Measurements from ENCODE around the gene NDC80. TPM values are rescaled to one million over a fixed set of nuclear protein-coding genes. Genes with fewer than 3 reads are reported as not detected.

NDC80 gene
- polyA plus RNA-seq, 1 donor from 2014 or later: 1.9 TPM

GRCh38 chr18:2555895-2556294, 15.5 kb upstream of the NDC80 start:
- H3K4me3 ChIP-seq (ENCODE audit: low read length): no peak overlapping the region
- no peaks in the 10 kb centered on the region for H3K9me2 ChIP-seq (ENCODE audit: insufficient read depth, low read length)
- no peak overlapping the region for H3K27ac ChIP-seq (ENCODE audit: low read length)
- no peak overlapping the region for H3K9ac ChIP-seq (ENCODE audit: low read length)
- H3K27me3 ChIP-seq (ENCODE audit: insufficient read depth, low read depth, low read length): no peaks in the 10 kb centered on the region
- H3K79me2 ChIP-seq (replicated peaks; ENCODE audit: insufficient read depth, low read length): no peaks in the 10 kb centered on the region
- no peak overlapping the region for H2AFZ ChIP-seq (ENCODE audit: low read depth, low read length)
- no peak overlapping the region for H3K4me2 ChIP-seq (ENCODE audit: low read length)
- TF ChIP-seq EP300 (conservative IDR thresholded peaks at IDR 0.05; ENCODE audit: poor library complexity, severe bottlenecking) (no peak), TAF1 (IDR thresholded peaks at IDR 0.05; ENCODE audit: low read depth) (no peak)
- no peaks in the 10 kb centered on the region for H3F3A ChIP-seq (ENCODE audit: insufficient read depth, low read length, poor library complexity, severe bottlenecking)
- no peaks in the 10 kb centered on the region for H3K36me3 ChIP-seq (ENCODE audit: insufficient read depth, low read length)
- no peaks in the 10 kb centered on the region for H4K20me1 ChIP-seq (ENCODE audit: insufficient read depth)
- H3K9me3 ChIP-seq (ENCODE audit: low read length): no peaks in the 10 kb centered on the region

DNA sequence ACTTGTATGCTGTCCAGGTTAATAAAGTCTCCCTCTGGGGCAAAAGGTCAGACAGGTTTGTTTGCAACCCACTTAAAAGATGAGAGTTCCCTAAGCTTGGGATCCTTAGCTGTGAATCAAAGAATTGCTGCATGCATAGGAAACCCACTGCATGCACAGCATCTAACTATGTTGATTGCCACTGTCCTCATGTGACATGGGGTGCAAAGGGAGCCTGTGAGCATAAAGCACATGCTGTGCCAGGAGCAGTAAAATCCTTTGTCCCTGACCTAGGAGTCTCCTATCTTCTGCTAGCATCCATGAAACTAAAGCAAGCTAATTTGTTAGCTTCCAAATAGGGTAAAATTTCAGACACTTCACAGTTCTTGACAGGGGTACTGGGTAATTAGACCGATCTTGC, 13.8 kb upstream of the NDC80 start:
- Histone ChIP-seq H4K20me1 (ENCODE audit: insufficient read depth) (no peaks in the 10 kb centered on the region), H2AFZ (ENCODE audit: low read depth, low read length) (no peak overlapping the region), H3K36me3 (ENCODE audit: insufficient read depth, low read length) (no peaks in the 10 kb centered on the region), H3K27ac (ENCODE audit: low read length) (no peak overlapping the region), H3K4me3 (ENCODE audit: low read length) (no peak overlapping the region), H3K4me2 (ENCODE audit: low read length) (no peak overlapping the region), H3K27me3 (ENCODE audit: insufficient read depth, low read depth, low read length) (no peaks in the 10 kb centered on the region), H3K9ac (ENCODE audit: low read length) (no peak overlapping the region), H3K9me2 (ENCODE audit: insufficient read depth, low read length) (no peaks in the 10 kb centered on the region), H3K79me2 (replicated peaks; ENCODE audit: insufficient read depth, low read length) (no peaks in the 10 kb centered on the region), H3K9me3 (ENCODE audit: low read length) (no peaks in the 10 kb centered on the region), H3F3A (ENCODE audit: insufficient read depth, low read length, poor library complexity, severe bottlenecking) (no peaks in the 10 kb centered on the region)
- no peak for TF ChIP-seq EZH2 (IDR thresholded peaks at IDR 0.05; ENCODE audit: borderline replicate concordance, insufficient read depth, low read length, poor library complexity, severe bottlenecking)
- TF ChIP-seq SMC3 (conservative IDR thresholded peaks at IDR 0.05; ENCODE audit: poor library complexity): no peak
- TF ChIP-seq, protein P1, sequence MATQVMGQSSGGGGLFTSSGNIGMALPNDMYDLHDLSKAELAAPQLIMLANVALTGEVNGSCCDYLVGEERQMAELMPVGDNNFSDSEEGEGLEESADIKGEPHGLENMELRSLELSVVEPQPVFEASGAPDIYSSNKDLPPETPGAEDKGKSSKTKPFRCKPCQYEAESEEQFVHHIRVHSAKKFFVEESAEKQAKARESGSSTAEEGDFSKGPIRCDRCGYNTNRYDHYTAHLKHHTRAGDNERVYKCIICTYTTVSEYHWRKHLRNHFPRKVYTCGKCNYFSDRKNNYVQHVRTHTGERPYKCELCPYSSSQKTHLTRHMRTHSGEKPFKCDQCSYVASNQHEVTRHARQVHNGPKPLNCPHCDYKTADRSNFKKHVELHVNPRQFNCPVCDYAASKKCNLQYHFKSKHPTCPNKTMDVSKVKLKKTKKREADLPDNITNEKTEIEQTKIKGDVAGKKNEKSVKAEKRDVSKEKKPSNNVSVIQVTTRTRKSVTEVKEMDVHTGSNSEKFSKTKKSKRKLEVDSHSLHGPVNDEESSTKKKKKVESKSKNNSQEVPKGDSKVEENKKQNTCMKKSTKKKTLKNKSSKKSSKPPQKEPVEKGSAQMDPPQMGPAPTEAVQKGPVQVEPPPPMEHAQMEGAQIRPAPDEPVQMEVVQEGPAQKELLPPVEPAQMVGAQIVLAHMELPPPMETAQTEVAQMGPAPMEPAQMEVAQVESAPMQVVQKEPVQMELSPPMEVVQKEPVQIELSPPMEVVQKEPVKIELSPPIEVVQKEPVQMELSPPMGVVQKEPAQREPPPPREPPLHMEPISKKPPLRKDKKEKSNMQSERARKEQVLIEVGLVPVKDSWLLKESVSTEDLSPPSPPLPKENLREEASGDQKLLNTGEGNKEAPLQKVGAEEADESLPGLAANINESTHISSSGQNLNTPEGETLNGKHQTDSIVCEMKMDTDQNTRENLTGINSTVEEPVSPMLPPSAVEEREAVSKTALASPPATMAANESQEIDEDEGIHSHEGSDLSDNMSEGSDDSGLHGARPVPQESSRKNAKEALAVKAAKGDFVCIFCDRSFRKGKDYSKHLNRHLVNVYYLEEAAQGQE (IDR thresholded peaks at IDR 0.05; ENCODE audit: borderline replicate concordance): no peak
- TF ChIP-seq TAF1 (IDR thresholded peaks at IDR 0.05; ENCODE audit: low read depth): no peak
- no peak for TF ChIP-seq RAD21 (conservative IDR thresholded peaks at IDR 0.05)
- no peak for TF ChIP-seq EP300 (conservative IDR thresholded peaks at IDR 0.05; ENCODE audit: poor library complexity, severe bottlenecking)
- TF ChIP-seq MXI1 (conservative IDR thresholded peaks at IDR 0.05; ENCODE audit: poor library complexity, severe bottlenecking): no peak
- no peak for TF ChIP-seq POLR2AphosphoS5 (IDR thresholded peaks at IDR 0.05)
- TF ChIP-seq, protein P2, sequence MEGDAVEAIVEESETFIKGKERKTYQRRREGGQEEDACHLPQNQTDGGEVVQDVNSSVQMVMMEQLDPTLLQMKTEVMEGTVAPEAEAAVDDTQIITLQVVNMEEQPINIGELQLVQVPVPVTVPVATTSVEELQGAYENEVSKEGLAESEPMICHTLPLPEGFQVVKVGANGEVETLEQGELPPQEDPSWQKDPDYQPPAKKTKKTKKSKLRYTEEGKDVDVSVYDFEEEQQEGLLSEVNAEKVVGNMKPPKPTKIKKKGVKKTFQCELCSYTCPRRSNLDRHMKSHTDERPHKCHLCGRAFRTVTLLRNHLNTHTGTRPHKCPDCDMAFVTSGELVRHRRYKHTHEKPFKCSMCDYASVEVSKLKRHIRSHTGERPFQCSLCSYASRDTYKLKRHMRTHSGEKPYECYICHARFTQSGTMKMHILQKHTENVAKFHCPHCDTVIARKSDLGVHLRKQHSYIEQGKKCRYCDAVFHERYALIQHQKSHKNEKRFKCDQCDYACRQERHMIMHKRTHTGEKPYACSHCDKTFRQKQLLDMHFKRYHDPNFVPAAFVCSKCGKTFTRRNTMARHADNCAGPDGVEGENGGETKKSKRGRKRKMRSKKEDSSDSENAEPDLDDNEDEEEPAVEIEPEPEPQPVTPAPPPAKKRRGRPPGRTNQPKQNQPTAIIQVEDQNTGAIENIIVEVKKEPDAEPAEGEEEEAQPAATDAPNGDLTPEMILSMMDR (IDR thresholded peaks at IDR 0.05; ENCODE audit: poor library complexity, severe bottlenecking): no peak

DNA sequence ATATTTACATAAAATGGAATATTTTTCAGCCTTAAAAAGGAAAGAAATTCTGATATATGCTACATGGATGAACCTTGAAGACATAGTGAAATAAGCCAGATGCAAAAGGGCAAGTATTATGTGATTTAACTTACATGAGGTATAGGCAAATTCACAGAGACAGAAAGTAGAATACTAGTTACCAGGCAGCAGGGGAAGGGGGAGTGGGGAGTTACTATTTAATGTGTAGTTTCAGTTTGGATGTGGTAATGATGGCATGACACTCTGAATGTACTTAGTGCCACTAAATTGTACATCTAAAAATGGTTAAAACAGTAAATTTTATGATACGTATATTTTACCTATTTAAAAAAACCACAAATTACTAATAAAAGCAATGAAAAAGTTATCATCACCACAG, 12.1 kb upstream of the NDC80 start:
- H3K27me3 ChIP-seq (ENCODE audit: insufficient read depth, low read depth, low read length): no peaks in the 10 kb centered on the region
- H3K9ac ChIP-seq (ENCODE audit: low read length): no peak overlapping the region
- no peaks in the 10 kb centered on the region for H3K9me2 ChIP-seq (ENCODE audit: insufficient read depth, low read length)
- H4K20me1 ChIP-seq (ENCODE audit: insufficient read depth): no peaks in the 10 kb centered on the region
- no peaks in the 10 kb centered on the region for H3K79me2 ChIP-seq (replicated peaks; ENCODE audit: insufficient read depth, low read length)
- H3K36me3 ChIP-seq (ENCODE audit: insufficient read depth, low read length): no peaks in the 10 kb centered on the region
- H3K9me3 ChIP-seq (ENCODE audit: low read length): no peaks in the 10 kb centered on the region
- no peak overlapping the region for H2AFZ ChIP-seq (ENCODE audit: low read depth, low read length)
- TF ChIP-seq MXI1 (conservative IDR thresholded peaks at IDR 0.05; ENCODE audit: poor library complexity, severe bottlenecking): no peak
- no peak for TF ChIP-seq POLR2AphosphoS5 (IDR thresholded peaks at IDR 0.05)
- no peak for TF ChIP-seq RAD21 (conservative IDR thresholded peaks at IDR 0.05)
- TF ChIP-seq TAF1 (IDR thresholded peaks at IDR 0.05; ENCODE audit: low read depth): no peak
- TF ChIP-seq, protein P2 (IDR thresholded peaks at IDR 0.05; ENCODE audit: poor library complexity, severe bottlenecking): no peak
- TF ChIP-seq, protein P1 (IDR thresholded peaks at IDR 0.05; ENCODE audit: borderline replicate concordance): no peak
- no peak for TF ChIP-seq EZH2 (IDR thresholded peaks at IDR 0.05; ENCODE audit: borderline replicate concordance, insufficient read depth, low read length, poor library complexity, severe bottlenecking)
- TF ChIP-seq SMC3 (conservative IDR thresholded peaks at IDR 0.05; ENCODE audit: poor library complexity): no peak
- no peak for TF ChIP-seq EP300 (conservative IDR thresholded peaks at IDR 0.05; ENCODE audit: poor library complexity, severe bottlenecking)
- H3K4me2 ChIP-seq (ENCODE audit: low read length): no peak overlapping the region
- H3K27ac ChIP-seq (ENCODE audit: low read length): no peak overlapping the region
- no peaks in the 10 kb centered on the region for H3F3A ChIP-seq (ENCODE audit: insufficient read depth, low read length, poor library complexity, severe bottlenecking)
- no peak overlapping the region for H3K4me3 ChIP-seq (ENCODE audit: low read length)
